Vagina (tissue), 2 donors: ENCODE results near the gene IL6R.

Experiments
- POLR2A ChIP-seq, 2 donors: fragments of 450-650 bp; IDR thresholded peaks; one replicate each; pipeline ENCODE4 v1.6.1; 2017; ENCODE audit warnings: antibody characterized with exemption in 2 of 2, mild to moderate bottlenecking in 2 of 2, moderate library complexity in 2 of 2
- POLR2AphosphoS5 ChIP-seq, 2 donors: sonication (generic); formaldehyde crosslinking; IDR thresholded peaks; one replicate each; pipeline ENCODE4 v1.9.0; 2017; ENCODE audit warnings: antibody characterized with exemption in 2 of 2, mild to moderate bottlenecking in 2 of 2, low read depth in 1 of 2; ENCODE audit not compliant: insufficient read depth in 1 of 2
- TF ChIP-seq, protein P1 (sequence below), 3 experiments: fragments of 450-650 bp in 2 of 3; fragments of 200-600 bp in 1 of 3; sonication (generic) in 1 of 3; IDR thresholded peaks; one replicate each; pipeline ENCODE4 v1.5.1; 2017 to 2019; ENCODE audit warnings: antibody characterized with exemption in 3 of 3, mild to moderate bottlenecking in 2 of 3, moderate library complexity in 2 of 3

DNA sequence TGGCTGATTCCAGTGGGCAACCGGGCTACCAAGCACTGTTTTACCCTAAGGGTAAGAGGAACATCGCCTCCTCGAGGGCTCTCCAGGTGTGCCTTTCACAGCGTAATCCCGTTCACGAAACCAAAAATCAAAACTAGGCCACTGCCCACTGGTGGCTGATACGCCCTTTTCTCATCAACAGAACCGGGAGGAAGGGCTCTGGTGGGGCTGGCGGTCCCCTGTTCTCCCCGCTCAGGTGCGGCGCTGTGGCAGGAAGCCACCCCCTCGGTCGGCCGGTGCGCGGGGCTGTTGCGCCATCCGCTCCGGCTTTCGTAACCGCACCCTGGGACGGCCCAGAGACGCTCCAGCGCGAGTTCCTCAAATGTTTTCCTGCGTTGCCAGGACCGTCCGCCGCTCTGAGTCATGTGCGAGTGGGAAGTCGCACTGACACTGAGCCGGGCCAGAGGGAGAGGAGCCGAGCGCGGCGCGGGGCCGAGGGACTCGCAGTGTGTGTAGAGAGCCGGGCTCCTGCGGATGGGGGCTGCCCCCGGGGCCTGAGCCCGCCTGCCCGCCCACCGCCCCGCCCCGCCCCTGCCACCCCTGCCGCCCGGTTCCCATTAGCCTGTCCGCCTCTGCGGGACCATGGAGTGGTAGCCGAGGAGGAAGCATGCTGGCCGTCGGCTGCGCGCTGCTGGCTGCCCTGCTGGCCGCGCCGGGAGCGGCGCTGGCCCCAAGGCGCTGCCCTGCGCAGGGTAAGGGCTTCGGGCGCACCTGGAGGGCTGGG lies at the start of gene IL6R:
- peak; percentile 94 to 98 for TF ChIP-seq POLR2AphosphoS5 (IDR thresholded peaks at IDR 0.05; ENCODE audit: insufficient read depth in 1 of 2, low read depth in 1 of 2)
- TF ChIP-seq POLR2A (IDR thresholded peaks at IDR 0.05) = peak in 1 of 2 donors; percentile 85
- TF ChIP-seq, protein P1, sequence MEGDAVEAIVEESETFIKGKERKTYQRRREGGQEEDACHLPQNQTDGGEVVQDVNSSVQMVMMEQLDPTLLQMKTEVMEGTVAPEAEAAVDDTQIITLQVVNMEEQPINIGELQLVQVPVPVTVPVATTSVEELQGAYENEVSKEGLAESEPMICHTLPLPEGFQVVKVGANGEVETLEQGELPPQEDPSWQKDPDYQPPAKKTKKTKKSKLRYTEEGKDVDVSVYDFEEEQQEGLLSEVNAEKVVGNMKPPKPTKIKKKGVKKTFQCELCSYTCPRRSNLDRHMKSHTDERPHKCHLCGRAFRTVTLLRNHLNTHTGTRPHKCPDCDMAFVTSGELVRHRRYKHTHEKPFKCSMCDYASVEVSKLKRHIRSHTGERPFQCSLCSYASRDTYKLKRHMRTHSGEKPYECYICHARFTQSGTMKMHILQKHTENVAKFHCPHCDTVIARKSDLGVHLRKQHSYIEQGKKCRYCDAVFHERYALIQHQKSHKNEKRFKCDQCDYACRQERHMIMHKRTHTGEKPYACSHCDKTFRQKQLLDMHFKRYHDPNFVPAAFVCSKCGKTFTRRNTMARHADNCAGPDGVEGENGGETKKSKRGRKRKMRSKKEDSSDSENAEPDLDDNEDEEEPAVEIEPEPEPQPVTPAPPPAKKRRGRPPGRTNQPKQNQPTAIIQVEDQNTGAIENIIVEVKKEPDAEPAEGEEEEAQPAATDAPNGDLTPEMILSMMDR (IDR thresholded peaks at IDR 0.05) = peak in 2 of 3 experiments; percentile 17 to 63
